Endodermal cell (in vitro differentiated cells): ENCODE results near the gene INTS4. TPM values are rescaled to one million over a fixed set of nuclear protein-coding genes. Genes with fewer than 3 reads are reported as not detected.
"Not testable (repeated sequence)": the region's sequence is repeated elsewhere in the genome, so short reads cannot be mapped to it uniquely, and the experiment has no call there.

Experiments
- DNase-seq: peaks from one replicate; pipeline ENCODE4 v3.0.0-alpha.2; 2017
- H3K27ac ChIP-seq: 2 replicates; pipeline ENCODE4 v1.5.1; 2013; ENCODE audit warnings: mild to moderate bottlenecking, low read depth, low read length, moderate library complexity
- H3K27me3 ChIP-seq: 2 replicates; pipeline ENCODE4 v1.6.1; 2013; ENCODE audit warnings: mild to moderate bottlenecking, low read length, moderate library complexity; ENCODE audit not compliant: insufficient read depth, control insufficient read depth, poor library complexity, severe bottlenecking
- H3K36me3 ChIP-seq: 2 replicates; pipeline ENCODE4 v1.7.0; 2013; ENCODE audit warnings: mild to moderate bottlenecking, low read length, moderate library complexity; ENCODE audit not compliant: control insufficient read depth, insufficient read depth
- H3K4me1 ChIP-seq: one replicate; pipeline ENCODE4 v1.7.0; 2013; ENCODE audit warnings: low read length; ENCODE audit not compliant: control insufficient read depth, insufficient read depth
- H3K4me3 ChIP-seq: 2 replicates; pipeline ENCODE4 v1.5.1; 2013; ENCODE audit warnings: mild to moderate bottlenecking, low read length, moderate library complexity
- H3K9ac ChIP-seq: 2 replicates; pipeline ENCODE4 v1.6.1; 2013; ENCODE audit warnings: mild to moderate bottlenecking, low read length, moderate library complexity; ENCODE audit not compliant: poor library complexity, severe bottlenecking; ENCODE audit errors: extremely low read depth
- H3K9me3 ChIP-seq: 2 replicates; pipeline ENCODE4 v1.6.1; 2013; ENCODE audit warnings: mild to moderate bottlenecking, low read length, moderate library complexity; ENCODE audit not compliant: control insufficient read depth
- H3K27ac Mint-ChIP-seq: 2 replicates; pipeline ENCODE4 v1.8.0; 2020; ENCODE audit warnings: mixed read lengths
- H3K27me3 Mint-ChIP-seq: 2 replicates; pipeline ENCODE4 v1.8.0; 2021; ENCODE audit warnings: mild to moderate bottlenecking, mixed read lengths; ENCODE audit not compliant: insufficient read depth
- H3K36me3 Mint-ChIP-seq: 2 replicates; pipeline ENCODE4 v1.8.0; 2020; ENCODE audit warnings: low read depth, mixed read lengths
- H3K4me1 Mint-ChIP-seq: 2 replicates; pipeline ENCODE4 v1.8.0; 2020; ENCODE audit warnings: mixed read lengths
- H3K4me3 Mint-ChIP-seq: 2 replicates; pipeline ENCODE4 v1.8.0; 2020; ENCODE audit warnings: mild to moderate bottlenecking, moderate library complexity, mixed read lengths
- H3K9me3 Mint-ChIP-seq: 2 replicates; pipeline ENCODE4 v1.8.0; 2020; ENCODE audit warnings: mild to moderate bottlenecking, mixed read lengths
- CTCF ChIP-seq: fragments of 200-600 bp; sonication (generic); conservative IDR thresholded peaks from 2 replicates; pipeline ENCODE4 v1.5.0; 2021; ENCODE audit warnings: antibody characterized with exemption, mild to moderate bottlenecking
- WGBS, 2 experiments: methylation state at CpG; one replicate each; pipeline versions ENCODE4 v1.1.5 to v1.1.7; 2013; ENCODE audit warnings: missing lambda C conversion rate in 2 of 2, mixed read lengths in 1 of 2; ENCODE audit not compliant: insufficient coverage in 1 of 2, insufficient read length in 1 of 2; 5-methylcytosine and 5-hydroxymethylcytosine counted together
- total RNA-seq, 2 donors: library from RNA; stranded (reverse); fragmentation: NEBNext Ultra II Directional in 1 of 2; extraction: Animal tissue kit (Norgen Biotek cat#: 25700) in 1 of 2; gene quantifications; 2 replicates in 1 of 2; 3 replicates in 1 of 2; pipeline ENCODE4 v1.2.1, GENCODE V29; 2021

The INTS4 gene
- total RNA-seq, 2 donors from 2014 or later = 37.2 to 42.0 TPM

GRCh38 chr11:77959434-77959833 is 35.0 kb downstream of the INTS4 start:
- H3K4me1 ChIP-seq = no peaks in the 10 kb centered on the region
- WGBS, 2 experiments = 91 to 100% methylated on average over 2 to 4 of the region's 4 CpGs
- H3K4me1 Mint-ChIP-seq = no peaks in the 10 kb centered on the region
- no peaks in the 10 kb centered on the region for H3K27me3 Mint-ChIP-seq
- peaks cover 4% of the 10 kb centered on the region for H3K9me3 Mint-ChIP-seq
- no peak for DNase-seq
- no peak overlapping the region for H3K27ac ChIP-seq
- H3K27me3 ChIP-seq = no peaks in the 10 kb centered on the region
- TF ChIP-seq CTCF = no peak
- peaks cover 22% of the 10 kb centered on the region for H3K36me3 Mint-ChIP-seq
- no peak overlapping the region for H3K9ac ChIP-seq
- no peaks in the 10 kb centered on the region for H3K9me3 ChIP-seq
- no peak overlapping the region for H3K4me3 ChIP-seq
- no peak overlapping the region for H3K27ac Mint-ChIP-seq
- H3K36me3 ChIP-seq = peaks cover 26% of the 10 kb centered on the region
- no peak overlapping the region for H3K4me3 Mint-ChIP-seq

- H3K27ac Mint-ChIP-seq, H3K27ac ChIP-seq: not testable (repeated sequence)
- WGBS, 2 experiments = 95% methylated on average over 2 of the region's 3 CpGs; no CpG with 5 or more reads in 1 of the 2 experiments
These were observed 35.8 kb downstream of the INTS4 start for GRCh38 chr11:77958583-77959177.

GRCh38 chr11:77943296-77943695 is 51.2 kb downstream of the INTS4 start:
- not testable (repeated sequence) for H3K4me3 ChIP-seq, H3K9me3 ChIP-seq, DNase-seq, H3K27ac Mint-ChIP-seq, H3K4me3 Mint-ChIP-seq, H3K27me3 Mint-ChIP-seq, H3K27ac ChIP-seq, H3K9ac ChIP-seq, H3K27me3 ChIP-seq, H3K4me1 Mint-ChIP-seq, H3K9me3 Mint-ChIP-seq, H3K36me3 ChIP-seq, H3K4me1 ChIP-seq
- WGBS, 2 experiments = no CpG with 5 or more reads among the region's 1 CpG
- peaks cover 13% of the 10 kb centered on the region for H3K36me3 Mint-ChIP-seq

More at GRCh38 chr11:77958583-77959177, 35.8 kb downstream of the INTS4 start:
- not testable (repeated sequence) for H3K4me3 Mint-ChIP-seq, H3K4me1 Mint-ChIP-seq, H3K9me3 Mint-ChIP-seq, H3K27me3 ChIP-seq, H3K9ac ChIP-seq, H3K4me3 ChIP-seq, H3K9me3 ChIP-seq, H3K4me1 ChIP-seq, H3K27me3 Mint-ChIP-seq, DNase-seq
- peaks cover 29% of the 10 kb centered on the region for H3K36me3 Mint-ChIP-seq
- peaks cover 28% of the 10 kb centered on the region for H3K36me3 ChIP-seq

GRCh38 chr11:77942465-77942864 is 52.0 kb downstream of the INTS4 start:
- not testable (repeated sequence) for H3K4me3 ChIP-seq, H3K27me3 Mint-ChIP-seq, H3K9me3 Mint-ChIP-seq, H3K4me3 Mint-ChIP-seq, H3K4me1 Mint-ChIP-seq, H3K9me3 ChIP-seq, DNase-seq, H3K4me1 ChIP-seq, H3K27me3 ChIP-seq, H3K27ac ChIP-seq, H3K36me3 ChIP-seq, H3K9ac ChIP-seq, H3K27ac Mint-ChIP-seq
- H3K36me3 Mint-ChIP-seq = peaks cover 14% of the 10 kb centered on the region

GRCh38 chr11:77933596-77933995 is 60.9 kb downstream of the INTS4 start:
- not testable (repeated sequence) for H3K9me3 ChIP-seq, H3K4me3 Mint-ChIP-seq, H3K27ac Mint-ChIP-seq, H3K36me3 ChIP-seq, H3K27ac ChIP-seq, H3K4me1 Mint-ChIP-seq, H3K4me3 ChIP-seq, DNase-seq, H3K4me1 ChIP-seq, H3K9ac ChIP-seq, H3K27me3 Mint-ChIP-seq, H3K27me3 ChIP-seq
- 97 to 100% methylated on average over 3 to 23 of the region's 24 CpGs for WGBS, 2 experiments
- H3K36me3 Mint-ChIP-seq = peaks cover 40% of the 10 kb centered on the region
- peaks cover 23% of the 10 kb centered on the region for H3K9me3 Mint-ChIP-seq

GRCh38 chr11:77930334-77931208 is 63.9 kb downstream of the INTS4 start:
- not testable (repeated sequence) for DNase-seq, H3K4me3 Mint-ChIP-seq, H3K4me3 ChIP-seq, H3K4me1 ChIP-seq, H3K9me3 ChIP-seq, H3K27me3 ChIP-seq, H3K4me1 Mint-ChIP-seq, H3K9ac ChIP-seq, H3K36me3 ChIP-seq, H3K27ac ChIP-seq, H3K27me3 Mint-ChIP-seq, H3K27ac Mint-ChIP-seq
- 100% methylated on average over 3 of the region's 3 CpGs; no CpG with 5 or more reads in 1 of the 2 experiments for WGBS, 2 experiments
- Mint-ChIP-seq H3K9me3 (peaks cover 23% of the 10 kb centered on the region), H3K36me3 (peaks cover 43% of the 10 kb centered on the region)
